A204.1 (cell line): Measurements from ENCODE around the gene ZDHHC19.
"Not testable (repeated sequence)": the region's sequence is repeated elsewhere in the genome, so short reads cannot be mapped to it uniquely, and the experiment has no call there.

ENCODE experiments used
- FAIRE-seq: peaks from 2 replicates; lab custom pipeline; 2012; peaks lifted over from hg19 to GRCh38; lab: Jason Lieb, UNC

The ZDHHC19 gene

GRCh38 chr3:196202516-196202970 lies 8.7 kb downstream of the ZDHHC19 start:
- no peak for FAIRE-seq

GRCh38 chr3:196198771-196199753 lies 12.1 kb downstream of the ZDHHC19 start:
- FAIRE-seq: no peak

GRCh38 chr3:196198081-196198675 lies 13.0 kb downstream of the ZDHHC19 start:
- FAIRE-seq: no peak

- FAIRE-seq: no peak
These were observed 13.7 kb downstream of the ZDHHC19 start for GRCh38 chr3:196197524-196197923.

- no peak for FAIRE-seq
These were observed 15.4 kb downstream of the ZDHHC19 start for GRCh38 chr3:196195664-196196265.

- no peak for FAIRE-seq
These were observed 16.7 kb downstream of the ZDHHC19 start for GRCh38 chr3:196194542-196194915.

GRCh38 chr3:196193736-196194541 lies 17.3 kb downstream of the ZDHHC19 start:
- no peak for FAIRE-seq

- FAIRE-seq: no peak
These were observed 18.0 kb downstream of the ZDHHC19 start for GRCh38 chr3:196193133-196193735.

GRCh38 chr3:196192524-196193051 lies 18.6 kb downstream of the ZDHHC19 start:
- FAIRE-seq: no peak

- FAIRE-seq: no peak
These were observed 19.1 kb downstream of the ZDHHC19 start for GRCh38 chr3:196192036-196192523.

GRCh38 chr3:196189566-196190347 lies 21.4 kb downstream of the ZDHHC19 start:
- no peak for FAIRE-seq

- FAIRE-seq: no peak
These were observed 24.3 kb downstream of the ZDHHC19 start for GRCh38 chr3:196186651-196187573.

GRCh38 chr3:196184881-196185280 lies 26.3 kb downstream of the ZDHHC19 start:
- FAIRE-seq: no peak

GRCh38 chr3:196184169-196184432 lies 27.1 kb downstream of the ZDHHC19 start:
- FAIRE-seq: not testable (repeated sequence)

- FAIRE-seq: no peak
These were observed 30.1 kb downstream of the ZDHHC19 start for GRCh38 chr3:196181127-196181546.

- FAIRE-seq: no peak
These were observed 30.9 kb downstream of the ZDHHC19 start for GRCh38 chr3:196180346-196180745.

GRCh38 chr3:196179380-196180308 lies 31.6 kb downstream of the ZDHHC19 start:
- no peak for FAIRE-seq

GRCh38 chr3:196178993-196179379 lies 32.2 kb downstream of the ZDHHC19 start:
- FAIRE-seq: no peak
